Stimulated activated CD4-positive, alpha-beta T cell treated with anti-CD3 and anti-CD28 coated beads, TNF-alpha, amount 100 ng/mL, for 4 hours (primary cell): ENCODE measurements around the gene DFFA.
A peak's percentile ranks its signal among the peaks of the same experiment; 100 is the strongest.
"Not testable (repeated sequence)": the region's sequence is repeated elsewhere in the genome, so short reads cannot be mapped to it uniquely, and the experiment has no call there.

Source experiments
- DNase-seq, 3 experiments: peaks; one replicate each; pipeline ENCODE4 v3.0.0-alpha.2; 2020; ENCODE audit warnings: low read depth in 3 of 3

DFFA gene

DNA sequence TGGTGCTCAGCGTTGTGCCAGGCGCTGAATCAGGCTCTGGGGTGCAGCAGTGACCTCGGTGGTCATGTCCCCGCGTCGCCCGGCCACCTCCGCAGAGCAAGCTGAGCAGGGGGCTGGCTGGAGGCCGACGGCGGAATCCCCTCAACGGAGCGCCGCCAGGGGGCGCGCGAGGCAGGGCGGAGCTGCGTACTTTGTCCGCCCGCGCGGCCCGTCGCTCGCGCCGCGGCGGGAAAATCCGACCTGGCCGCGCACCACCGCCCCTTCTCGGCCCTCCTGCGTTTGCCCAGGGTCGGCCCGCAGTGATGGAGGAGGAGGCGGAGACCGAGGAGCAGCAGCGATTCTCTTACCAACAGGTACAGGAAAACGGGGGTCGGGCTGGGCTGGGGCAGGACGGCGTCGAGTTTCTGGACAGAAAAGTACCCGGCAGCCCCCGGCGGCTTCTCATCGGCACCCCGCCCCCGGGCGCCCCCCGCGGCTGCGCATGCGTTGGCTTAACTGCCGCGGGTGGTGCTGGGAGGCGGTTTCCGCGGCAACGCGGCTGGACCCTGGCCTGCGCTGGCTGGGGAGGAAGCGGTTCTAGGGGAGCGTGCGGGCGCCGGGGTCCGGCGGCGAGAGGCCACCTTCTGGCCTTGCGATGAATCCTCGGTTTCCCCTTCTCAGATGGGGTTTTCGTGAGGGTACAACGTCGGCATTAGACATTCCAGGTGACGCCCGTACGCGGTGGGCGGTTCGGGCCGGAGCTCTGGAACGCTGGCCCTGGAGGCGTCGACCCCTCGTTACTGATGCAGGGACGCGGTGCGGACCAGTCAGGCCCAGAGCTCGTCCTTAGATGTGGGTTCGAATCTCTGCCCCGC, 41.9 kb downstream of the DFFA start, which contains the start of gene CENPS:
TSS of gene CENPS (plus strand) at position 218 of the 854 bp plus-strand sequence. CDS start at position 303, 85 bp downstream.
- DNase-seq = peak; percentile 80 to 97 (median 87)

DNA sequence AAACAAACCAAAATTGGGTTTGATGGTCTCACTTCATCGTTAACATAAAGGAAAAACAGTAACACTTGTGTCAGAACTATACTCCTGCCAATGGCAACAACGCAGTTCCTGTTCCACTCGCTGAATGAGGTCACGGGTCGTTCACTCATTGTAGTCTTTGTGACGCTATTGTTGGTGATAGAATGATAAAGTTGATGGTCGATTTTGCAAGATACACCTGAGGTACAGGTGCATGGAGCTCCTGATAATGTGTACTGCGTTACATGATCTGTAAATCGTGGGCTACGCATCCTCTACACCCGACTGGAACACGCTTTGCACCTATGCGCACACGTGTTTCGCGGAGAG, 42.5 kb downstream of the DFFA start:
- DNase-seq = no peak

DNA sequence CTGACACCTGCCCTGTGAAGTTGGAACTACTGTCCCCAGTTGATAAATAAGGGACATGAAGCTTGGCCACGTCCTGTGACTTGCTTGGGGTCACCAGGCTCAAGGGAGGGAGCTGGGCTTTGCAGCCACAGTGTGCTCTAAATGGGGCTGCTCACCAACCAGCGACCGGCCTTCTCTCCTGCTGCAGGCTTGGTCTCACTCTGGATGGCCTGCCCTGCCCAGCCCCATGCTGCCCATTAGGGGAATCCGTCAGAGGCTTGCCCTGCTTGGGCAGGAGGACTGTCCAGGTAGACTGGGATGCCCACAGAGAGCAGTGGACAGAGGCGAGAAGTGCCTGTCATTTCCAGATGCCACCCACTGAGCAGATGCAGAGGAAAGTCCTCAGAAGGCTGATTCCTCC, 43.3 kb downstream of the DFFA start:
- DNase-seq = no peak

DNA sequence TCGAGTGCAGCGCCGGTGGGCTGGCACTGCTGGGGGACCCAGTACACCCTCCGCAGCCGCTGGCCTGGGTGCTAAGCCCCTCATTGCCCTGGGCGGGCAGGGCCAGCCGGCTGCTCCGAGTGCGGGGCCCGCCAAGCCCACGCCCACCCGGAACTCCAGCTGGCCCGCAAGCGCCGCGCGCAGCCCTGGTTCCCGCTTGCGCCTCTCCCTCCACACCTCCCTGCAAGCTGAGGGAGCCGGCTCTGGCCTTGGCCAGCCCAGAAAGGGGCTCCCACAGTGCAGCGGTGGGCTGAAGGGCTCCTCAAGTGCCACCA, 45.8 kb downstream of the DFFA start:
- not testable (repeated sequence) for DNase-seq

DNA sequence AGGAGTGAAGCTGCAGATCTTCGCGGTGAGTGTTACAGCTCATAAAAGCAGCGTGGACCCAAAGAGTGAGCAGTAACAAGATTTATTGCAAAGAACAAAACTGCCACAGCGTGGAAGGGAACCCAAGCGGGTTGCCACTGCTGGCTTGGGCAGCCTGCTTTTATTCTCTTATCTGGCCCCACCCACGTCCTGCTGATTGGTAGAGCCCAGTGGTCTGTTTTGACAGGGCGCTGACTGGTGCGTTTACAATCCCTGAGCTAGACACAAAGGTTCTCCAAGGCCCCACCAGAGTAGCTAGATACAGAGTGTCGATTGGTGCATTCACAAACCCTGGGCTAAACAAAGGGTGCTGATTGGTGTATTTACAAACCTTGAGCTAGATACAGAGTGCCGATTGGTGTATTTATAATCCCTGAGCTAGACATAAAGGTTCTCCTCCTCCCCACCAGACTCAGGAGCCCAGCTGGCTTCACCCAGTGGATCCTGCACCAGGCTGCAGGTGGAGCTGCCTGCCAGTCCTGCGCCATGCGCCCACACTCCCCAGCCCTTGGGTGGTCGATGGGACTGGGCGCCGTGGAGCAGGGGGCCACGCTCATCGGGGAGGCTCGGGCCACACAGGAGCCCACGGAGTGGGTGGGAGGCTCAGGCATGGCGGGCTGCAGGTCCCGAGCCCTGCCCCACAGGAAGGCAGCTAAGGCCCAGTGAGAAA, 46.3 kb downstream of the DFFA start:
- DNase-seq = not testable (repeated sequence)

DNA sequence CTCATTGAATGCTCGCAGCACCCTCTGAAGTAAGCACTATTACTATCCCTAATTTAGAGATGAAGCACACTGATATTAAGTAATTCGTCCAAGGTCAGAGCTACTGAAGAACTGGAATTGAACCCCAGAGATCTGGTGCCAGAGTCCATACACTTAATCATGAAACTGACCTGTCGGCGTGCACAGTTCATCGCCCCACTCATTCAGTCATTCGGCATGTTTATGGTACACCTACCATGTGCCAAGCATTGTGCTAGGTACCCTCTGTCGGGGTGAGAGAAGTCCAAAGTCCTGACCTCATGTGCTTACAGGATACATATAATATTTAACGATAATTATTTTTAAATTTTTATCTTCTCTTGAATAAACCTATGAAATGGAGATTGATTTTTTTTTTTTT, 47.7 kb downstream of the DFFA start:
- DNase-seq = no peak

DNA sequence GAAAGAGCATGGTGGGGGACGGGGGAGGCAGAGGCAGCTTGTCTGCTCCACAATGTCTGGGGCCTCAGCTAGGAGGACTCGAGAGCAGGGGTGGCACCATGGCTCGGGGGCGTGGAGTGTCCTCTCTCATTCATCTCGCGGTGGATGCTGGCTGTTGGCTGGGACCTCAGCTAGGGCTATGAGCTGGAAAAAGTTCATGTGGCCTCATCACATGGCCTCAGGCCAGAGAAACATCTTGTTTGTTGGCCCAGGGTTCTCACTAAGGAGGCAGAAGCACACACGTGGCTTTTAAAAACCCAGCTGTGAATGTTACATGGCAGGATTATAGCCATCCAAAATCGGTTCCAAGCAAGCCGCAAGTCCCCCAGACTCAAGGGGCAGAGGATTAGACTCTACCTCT, 48.3 kb downstream of the DFFA start:
- DNase-seq = no peak

DNA sequence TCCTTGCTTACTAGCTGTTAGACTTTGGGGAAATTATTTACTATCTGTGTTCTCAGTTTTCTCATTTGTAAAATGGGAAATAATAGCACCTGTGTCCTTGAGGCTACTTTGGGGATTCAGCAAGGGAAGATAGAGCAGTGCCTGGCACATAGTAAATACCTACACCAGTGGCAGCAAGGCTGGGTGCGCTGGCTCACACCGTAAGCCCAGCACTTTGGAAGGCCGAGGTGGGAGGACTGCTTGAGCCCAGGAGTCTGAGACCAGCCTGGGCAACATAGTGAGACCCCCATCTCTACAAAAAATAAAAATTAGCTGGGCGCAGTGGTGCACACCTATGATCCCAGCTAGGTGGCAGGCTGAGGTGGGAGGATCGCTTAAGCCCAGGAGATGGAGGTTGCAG, 50.7 kb downstream of the DFFA start:
- DNase-seq = no peak

DNA sequence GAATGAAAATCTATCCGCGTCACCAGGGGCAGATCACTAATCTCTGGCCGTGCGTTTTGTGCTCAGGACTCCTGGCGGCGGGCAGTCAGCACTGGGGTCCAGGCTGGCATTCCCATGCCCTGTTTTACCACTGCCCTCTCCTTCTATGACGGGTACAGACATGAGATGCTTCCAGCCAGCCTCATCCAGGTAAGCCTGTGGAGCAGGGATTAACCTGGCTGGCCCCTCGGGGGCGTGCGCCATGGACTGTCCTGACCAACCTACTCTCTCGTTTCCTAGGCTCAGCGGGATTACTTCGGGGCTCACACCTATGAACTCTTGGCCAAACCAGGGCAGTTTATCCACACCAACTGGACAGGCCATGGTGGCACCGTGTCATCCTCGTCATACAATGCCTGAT, 53.0 kb downstream of the DFFA start:
- no peak for DNase-seq

DNA sequence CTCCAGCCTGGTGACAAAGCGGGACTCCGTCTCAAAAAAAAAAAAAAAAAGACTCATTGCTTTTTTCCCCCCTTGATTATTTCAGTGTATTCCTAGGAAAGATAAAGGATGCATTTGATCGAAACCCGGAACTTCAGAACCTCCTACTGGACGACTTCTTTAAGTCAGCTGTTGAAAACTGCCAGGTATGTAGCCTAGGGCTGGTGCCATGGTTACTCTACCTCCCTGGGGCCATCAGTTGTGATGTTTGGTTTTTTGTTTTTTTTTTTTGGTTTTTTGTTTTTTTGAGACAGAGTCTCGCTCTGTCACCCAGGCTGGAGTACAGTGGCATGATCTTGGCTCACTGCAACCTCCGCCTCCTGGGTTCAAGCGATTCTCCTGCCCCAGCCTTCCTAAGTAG, 53.6 kb downstream of the DFFA start:
- DNase-seq = not testable (repeated sequence)

DNA sequence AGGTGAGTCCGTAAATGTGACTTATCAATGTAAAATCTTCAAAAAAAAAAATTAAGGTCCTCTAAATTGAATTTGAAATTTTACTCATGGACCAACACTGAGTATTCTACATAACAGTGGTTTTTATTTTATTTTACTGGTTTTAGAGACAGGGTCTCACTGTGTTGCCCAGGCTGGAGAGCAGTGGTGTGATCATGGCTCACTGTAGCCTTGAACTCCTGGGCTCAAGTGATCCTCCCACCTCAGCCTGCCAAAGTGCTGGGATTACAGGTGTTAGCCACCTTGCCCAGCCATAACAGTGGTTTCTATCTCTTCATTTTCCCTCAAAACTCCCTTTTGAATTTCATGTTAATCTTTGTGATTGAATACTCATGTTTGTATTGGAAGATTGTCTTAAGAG, 56.4 kb downstream of the DFFA start:
- not testable (repeated sequence) for DNase-seq

DNA sequence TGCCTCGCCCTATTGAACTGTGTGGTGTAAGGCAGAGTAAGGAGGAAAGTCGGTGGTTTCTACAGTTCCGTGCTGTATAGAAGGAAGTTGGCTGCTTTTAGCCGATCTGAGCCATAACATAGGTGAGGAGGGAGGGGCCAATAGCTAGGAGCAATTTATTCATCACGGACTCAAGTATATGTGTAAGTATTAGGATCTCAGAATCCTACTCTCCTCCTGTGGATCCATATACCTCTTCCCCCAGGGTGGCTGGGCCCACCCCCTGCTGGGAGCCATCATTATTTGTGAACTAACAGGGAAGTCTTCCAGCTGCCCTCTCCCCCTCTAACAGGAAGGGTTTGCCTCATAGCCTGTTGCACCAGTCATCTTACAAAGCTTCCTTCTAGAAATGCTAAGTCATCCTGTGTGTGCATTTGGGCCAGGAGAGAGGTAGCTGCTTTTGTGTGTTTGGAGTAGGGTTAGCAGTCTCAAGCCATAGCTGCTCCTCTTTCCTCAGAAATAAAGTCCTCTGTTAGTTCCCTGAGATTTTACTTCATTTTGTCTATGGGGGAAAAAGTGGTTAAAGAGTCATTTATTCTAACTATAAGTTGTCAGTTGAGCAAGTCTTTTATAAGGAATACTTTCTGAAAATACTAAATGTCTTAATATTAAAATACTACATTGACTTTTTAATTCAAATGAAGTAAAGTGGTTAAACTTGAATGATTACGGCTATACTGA, 57.0 kb downstream of the DFFA start:
- DNase-seq = no peak

DNA sequence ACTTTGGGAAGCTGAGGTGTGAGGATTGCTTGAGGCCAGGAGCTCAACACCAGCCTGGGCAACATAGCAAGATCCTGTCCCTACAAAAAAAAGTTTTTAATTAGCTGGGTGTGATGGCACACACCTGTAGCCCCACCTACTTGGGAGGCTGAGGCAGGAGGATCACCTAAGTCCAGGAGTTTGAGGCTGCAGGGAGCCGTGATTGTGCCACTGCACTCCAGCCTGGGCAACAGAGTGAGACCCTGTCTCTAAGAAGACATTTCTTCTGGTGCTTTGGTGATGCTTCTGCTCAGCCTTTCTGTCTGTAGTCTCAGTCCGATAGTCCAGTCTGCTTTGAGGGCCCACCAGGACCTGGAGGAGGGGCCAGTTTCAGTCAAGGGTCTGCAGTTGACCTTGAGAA, 65.1 kb downstream of the DFFA start:
- DNase-seq = no peak
